Stimulated activated naive B cell treated with anti-CD40 and anti-IgM and Interleukin-4, amounts not matched to agents 10 μg/mL and 1 μg/mL and 100 μg/mL, for 72 hours (primary cell): ENCODE data around the gene TEKT3.

Source experiments
- ATAC-seq, 2 donors: fragments of 150-1000 bp; cut with Tn5 transposase; replicated peaks; 2 replicates each; pipeline ENCODE4 v1.10.0; 2021; ENCODE audit warnings: moderate library complexity in 1 of 2
- DNase-seq: peaks from one replicate; pipeline ENCODE4 v3.0.0; 2021
- H3K27ac Mint-ChIP-seq: one replicate; pipeline ENCODE4 v1.8.0; 2022; ENCODE audit warnings: mild to moderate bottlenecking, mixed read lengths
- H3K27me3 Mint-ChIP-seq, 2 donors: one replicate each; pipeline ENCODE4 v1.8.0; 2022; ENCODE audit warnings: mixed read lengths in 2 of 2
- H3K36me3 Mint-ChIP-seq, 2 donors: one replicate each; pipeline ENCODE4 v1.8.0; 2022; ENCODE audit warnings: mixed read lengths in 2 of 2, mild to moderate bottlenecking in 1 of 2
- H3K4me1 Mint-ChIP-seq, 2 donors: one replicate each; pipeline ENCODE4 v1.8.0; 2022; ENCODE audit warnings: mixed read lengths in 2 of 2, mild to moderate bottlenecking in 1 of 2
- H3K4me3 Mint-ChIP-seq, 2 donors: one replicate each; pipeline ENCODE4 v1.8.0; 2022; ENCODE audit warnings: mild to moderate bottlenecking in 2 of 2, mixed read lengths in 2 of 2, moderate library complexity in 1 of 2
- H3K9me3 Mint-ChIP-seq, 2 donors: one replicate each; pipeline ENCODE4 v1.8.0; 2022; ENCODE audit warnings: mixed read lengths in 2 of 2, mild to moderate bottlenecking in 1 of 2

The TEKT3 gene

GRCh38 chr17:15340966-15341365 lies 431 bp downstream of the TEKT3 start:
- no peak overlapping the region for H3K27ac Mint-ChIP-seq

DNA sequence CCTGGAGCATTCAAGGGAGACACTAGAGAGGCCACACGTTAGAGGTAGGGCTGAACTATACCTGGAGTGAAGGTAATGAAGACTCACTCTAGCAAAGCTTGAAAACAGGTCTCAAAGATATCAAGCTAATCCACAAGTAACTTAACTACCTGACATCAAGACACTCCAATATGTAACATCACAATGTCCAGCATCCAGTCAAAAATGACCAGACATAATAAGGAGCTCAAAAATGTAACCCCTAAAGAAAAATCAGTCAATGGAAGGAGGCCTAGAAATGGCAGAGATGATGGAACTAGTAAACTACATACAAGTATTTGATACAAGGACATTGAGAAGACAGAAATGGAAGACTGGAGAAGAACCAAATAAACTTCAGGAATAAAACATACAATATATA lies 6.0 kb downstream of the TEKT3 start:
- peaks cover 20 to 23% of the 10 kb centered on the region in 2 donors for H3K9me3 Mint-ChIP-seq
- H3K4me1 Mint-ChIP-seq, result no peaks in the 10 kb centered on the region
- H3K27me3 Mint-ChIP-seq, result peaks cover 19 to 38% of the 10 kb centered on the region in 2 donors
- DNase-seq (no peak), ATAC-seq (no peak)
- no peak overlapping the region for H3K27ac Mint-ChIP-seq
- no peak overlapping the region for H3K4me3 Mint-ChIP-seq
- peaks cover 0 to 3% of the 10 kb centered on the region in 2 donors for H3K36me3 Mint-ChIP-seq

More at GRCh38 chr17:15340966-15341365, 431 bp downstream of the TEKT3 start:
- ATAC-seq, result no peak
- DNase-seq, result no peak
- Mint-ChIP-seq H3K36me3 (peaks cover 0 to 3% of the 10 kb centered on the region in 2 donors), H3K9me3 (peaks cover 6 to 15% of the 10 kb centered on the region in 2 donors), H3K4me3 (peak overlapping the region; percentile 57 to 65), H3K4me1 (peaks cover 5 to 14% of the 10 kb centered on the region in 2 donors), H3K27me3 (peaks cover 33 to 64% of the 10 kb centered on the region in 2 donors)

GRCh38 chr17:15334266-15334665 lies 7.1 kb downstream of the TEKT3 start:
- Mint-ChIP-seq H3K4me3 (no peak overlapping the region), H3K27ac (no peak overlapping the region), H3K36me3 (peaks cover 0 to 3% of the 10 kb centered on the region in 2 donors), H3K9me3 (peaks cover 20 to 23% of the 10 kb centered on the region in 2 donors), H3K4me1 (no peaks in the 10 kb centered on the region), H3K27me3 (peaks cover 19 to 38% of the 10 kb centered on the region in 2 donors)
- DNase-seq, result no peak
- no peak for ATAC-seq

GRCh38 chr17:15332338-15332737 lies 9.1 kb downstream of the TEKT3 start:
- H3K4me3 Mint-ChIP-seq, result no peak overlapping the region
- H3K27me3 Mint-ChIP-seq, result peaks cover 19 to 33% of the 10 kb centered on the region in 2 donors
- peaks cover 0 to 3% of the 10 kb centered on the region in 2 donors for H3K36me3 Mint-ChIP-seq
- H3K4me1 Mint-ChIP-seq, result no peaks in the 10 kb centered on the region
- ATAC-seq (no peak), DNase-seq (no peak)
- H3K9me3 Mint-ChIP-seq, result peaks cover 17 to 19% of the 10 kb centered on the region in 2 donors
- no peak overlapping the region for H3K27ac Mint-ChIP-seq

GRCh38 chr17:15323131-15323530 lies 18.3 kb downstream of the TEKT3 start:
- no peaks in the 10 kb centered on the region for H3K4me1 Mint-ChIP-seq
- H3K27me3 Mint-ChIP-seq, result peaks cover 14 to 20% of the 10 kb centered on the region in 2 donors

GRCh38 chr17:15321556-15322251 lies 19.7 kb downstream of the TEKT3 start:
- DNase-seq (no peak), ATAC-seq (no peak)
- no peaks in the 10 kb centered on the region for H3K36me3 Mint-ChIP-seq
- H3K9me3 Mint-ChIP-seq, result no peaks in the 10 kb centered on the region
- H3K27ac Mint-ChIP-seq, result no peak overlapping the region
- no peaks in the 10 kb centered on the region for H3K4me1 Mint-ChIP-seq
- no peak overlapping the region for H3K4me3 Mint-ChIP-seq
- peaks cover 14 to 20% of the 10 kb centered on the region in 2 donors for H3K27me3 Mint-ChIP-seq

More at GRCh38 chr17:15323131-15323530, 18.3 kb downstream of the TEKT3 start:
- Mint-ChIP-seq H3K9me3 (no peaks in the 10 kb centered on the region), H3K4me3 (no peak overlapping the region), H3K36me3 (no peaks in the 10 kb centered on the region), H3K27ac (no peak overlapping the region)
- no peak for DNase-seq
- no peak for ATAC-seq

DNA sequence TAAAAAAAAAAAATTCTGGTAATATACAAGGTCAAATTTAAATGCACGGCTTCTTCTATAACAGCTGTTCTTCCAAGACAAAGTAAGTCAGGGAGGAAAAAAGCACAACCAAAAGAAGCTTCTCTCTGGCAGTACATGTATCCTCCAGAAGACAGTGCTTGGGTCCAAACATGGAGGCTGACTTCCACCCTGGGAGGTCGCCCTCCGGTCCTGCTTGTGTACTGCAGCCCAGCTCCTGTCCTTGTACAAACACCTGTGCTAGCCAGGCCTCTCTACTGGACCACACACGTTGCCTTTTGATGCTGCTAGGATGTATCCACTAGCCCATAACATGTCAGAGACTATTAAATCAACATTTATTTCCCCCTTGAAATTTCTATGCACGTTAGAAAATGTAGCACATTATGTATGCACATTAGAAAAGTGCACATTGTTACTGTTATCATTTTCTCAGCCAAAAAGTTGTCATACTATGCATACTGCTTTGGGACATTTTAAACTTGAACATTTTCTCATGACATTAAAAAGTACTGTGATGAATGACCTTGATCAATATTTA lies 21.9 kb downstream of the TEKT3 start:
- DNase-seq (no peak), ATAC-seq (no peak)
- Mint-ChIP-seq H3K4me3 (no peak overlapping the region), H3K4me1 (no peaks in the 10 kb centered on the region), H3K27ac (no peak overlapping the region), H3K9me3 (no peaks in the 10 kb centered on the region), H3K27me3 (peaks cover 5 to 7% of the 10 kb centered on the region in 2 donors), H3K36me3 (no peaks in the 10 kb centered on the region)

- ATAC-seq (no peak), DNase-seq (no peak)
- Mint-ChIP-seq H3K9me3 (no peaks in the 10 kb centered on the region), H3K36me3 (no peaks in the 10 kb centered on the region), H3K4me1 (no peaks in the 10 kb centered on the region), H3K27ac (no peak overlapping the region), H3K27me3 (peaks cover 5 to 7% of the 10 kb centered on the region in 2 donors), H3K4me3 (no peak overlapping the region)
Observed at GRCh38 chr17:15311996-15312395, 29.4 kb downstream of the TEKT3 start.

DNA sequence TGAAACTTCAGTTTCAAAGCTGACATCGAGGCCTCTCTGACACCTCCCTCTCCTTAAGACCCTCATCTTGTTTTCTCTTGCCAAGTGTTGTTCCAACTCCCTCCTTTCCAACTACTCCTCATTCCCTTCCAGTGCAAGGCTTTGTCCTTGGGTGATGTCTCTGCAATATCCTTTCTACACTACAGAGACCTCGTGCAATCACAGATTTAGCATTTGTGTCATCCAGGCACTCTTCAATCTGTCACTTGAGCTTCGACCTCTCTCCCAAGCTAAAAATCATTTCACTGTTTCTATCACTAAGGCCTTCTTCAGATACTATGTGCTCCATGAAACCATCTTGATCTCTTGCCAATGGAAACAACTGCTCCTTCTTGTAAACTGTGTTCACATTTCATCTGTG lies 31.6 kb downstream of the TEKT3 start:
- no peak for DNase-seq
- Mint-ChIP-seq H3K27ac (no peak overlapping the region), H3K36me3 (no peaks in the 10 kb centered on the region), H3K27me3 (peaks cover 0 to 5% of the 10 kb centered on the region in 2 donors), H3K4me1 (no peaks in the 10 kb centered on the region), H3K9me3 (no peaks in the 10 kb centered on the region), H3K4me3 (no peak overlapping the region)
- no peak for ATAC-seq

DNA sequence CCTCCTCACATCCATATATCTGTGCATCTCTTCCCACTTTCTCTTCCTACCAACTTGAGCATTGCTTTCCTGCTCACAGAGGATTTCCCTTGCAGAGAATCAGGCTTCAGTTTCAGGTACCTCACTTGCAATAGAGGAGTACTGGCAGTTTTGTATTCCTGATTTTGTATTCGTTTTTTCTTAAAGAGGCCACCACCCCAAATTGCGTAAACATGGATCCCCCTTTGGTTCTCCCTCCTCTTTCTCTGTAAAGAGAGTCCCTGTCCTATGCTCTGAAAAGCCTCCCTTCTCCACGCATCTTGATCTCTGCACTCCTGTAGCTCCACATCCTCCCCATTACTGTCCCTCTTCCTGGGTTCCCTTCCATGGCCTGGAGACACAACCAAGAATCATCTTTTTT lies 32.2 kb downstream of the TEKT3 start:
- Mint-ChIP-seq H3K36me3 (no peaks in the 10 kb centered on the region), H3K27ac (no peak overlapping the region), H3K27me3 (peaks cover 0 to 3% of the 10 kb centered on the region in 2 donors), H3K4me3 (no peak overlapping the region), H3K9me3 (no peaks in the 10 kb centered on the region), H3K4me1 (no peaks in the 10 kb centered on the region)
- no peak for ATAC-seq
- no peak for DNase-seq

DNA sequence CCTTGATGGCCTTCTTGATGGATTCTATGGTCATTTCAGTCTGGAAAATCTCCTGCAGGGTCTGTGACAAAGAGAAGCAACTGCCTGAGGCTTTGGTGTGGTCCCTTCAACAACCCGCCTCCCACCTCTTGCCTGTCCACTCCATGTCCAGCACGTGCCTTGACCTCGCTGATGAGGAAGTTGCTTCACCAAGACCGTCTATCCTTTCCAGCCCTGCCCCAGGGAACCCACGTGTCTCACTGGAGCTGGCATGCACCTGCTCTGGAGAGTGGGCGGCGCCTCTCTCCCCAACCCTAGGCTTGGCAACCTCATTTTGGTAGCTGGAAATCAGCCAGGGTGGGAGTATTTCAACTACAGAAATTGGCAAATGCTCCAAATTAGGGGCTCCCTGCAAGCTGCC lies 32.6 kb downstream of the TEKT3 start:
- DNase-seq, result no peak
- Mint-ChIP-seq H3K9me3 (no peaks in the 10 kb centered on the region), H3K36me3 (no peaks in the 10 kb centered on the region), H3K4me3 (no peak overlapping the region), H3K27ac (no peak overlapping the region), H3K4me1 (no peaks in the 10 kb centered on the region), H3K27me3 (no peaks in the 10 kb centered on the region)
- no peak for ATAC-seq

GRCh38 chr17:15307710-15308111 lies 33.7 kb downstream of the TEKT3 start:
- no peaks in the 10 kb centered on the region for H3K36me3 Mint-ChIP-seq
- H3K4me3 Mint-ChIP-seq, result no peak overlapping the region
- ATAC-seq (no peak), DNase-seq (no peak)
- no peak overlapping the region for H3K27ac Mint-ChIP-seq
- H3K9me3 Mint-ChIP-seq, result no peaks in the 10 kb centered on the region
- H3K4me1 Mint-ChIP-seq, result no peaks in the 10 kb centered on the region
- H3K27me3 Mint-ChIP-seq, result peaks cover under 1 to 4% of the 10 kb centered on the region in 2 donors

DNA sequence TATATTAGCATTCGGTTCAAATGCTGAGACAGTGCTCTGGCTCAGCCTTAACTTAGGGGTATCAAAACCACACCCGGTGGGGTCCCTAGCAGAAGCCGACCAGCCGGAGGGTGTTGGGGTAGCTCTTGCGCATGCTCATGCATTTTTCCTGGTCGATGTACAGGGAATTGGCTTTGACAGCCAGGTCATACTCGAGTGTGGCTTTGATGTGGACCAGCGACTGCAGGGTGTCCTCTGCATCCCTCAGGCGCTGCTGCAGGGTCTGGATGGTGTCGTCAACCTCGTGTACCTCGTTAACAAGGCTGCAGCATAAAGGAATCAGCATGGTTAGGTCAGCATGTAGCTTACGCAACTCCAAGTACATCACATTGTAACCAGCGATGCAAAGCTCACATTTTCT lies 37.5 kb downstream of the TEKT3 start:
- Mint-ChIP-seq H3K4me1 (no peaks in the 10 kb centered on the region), H3K4me3 (no peak overlapping the region), H3K36me3 (no peaks in the 10 kb centered on the region), H3K27ac (no peak overlapping the region), H3K27me3 (peaks cover 5 to 12% of the 10 kb centered on the region in 2 donors), H3K9me3 (no peaks in the 10 kb centered on the region)
- no peak for DNase-seq
- no peak for ATAC-seq

- DNase-seq (no peak), ATAC-seq (no peak)
- Mint-ChIP-seq H3K27me3 (peaks cover 5 to 12% of the 10 kb centered on the region in 2 donors), H3K4me1 (no peaks in the 10 kb centered on the region), H3K36me3 (no peaks in the 10 kb centered on the region), H3K9me3 (no peaks in the 10 kb centered on the region), H3K4me3 (no peak overlapping the region), H3K27ac (no peak overlapping the region)
Observed at GRCh38 chr17:15303268-15303667, 38.1 kb downstream of the TEKT3 start.

- DNase-seq (no peak), ATAC-seq (no peak)
- H3K27ac Mint-ChIP-seq, result no peak overlapping the region
- peaks cover 5 to 12% of the 10 kb centered on the region in 2 donors for H3K27me3 Mint-ChIP-seq
- H3K36me3 Mint-ChIP-seq, result no peaks in the 10 kb centered on the region
- H3K9me3 Mint-ChIP-seq, result no peaks in the 10 kb centered on the region
- no peaks in the 10 kb centered on the region for H3K4me1 Mint-ChIP-seq
- H3K4me3 Mint-ChIP-seq, result no peak overlapping the region
Observed at GRCh38 chr17:15301845-15302244, 39.6 kb downstream of the TEKT3 start.
